ENCODE measurements around the gene FADS2.

DNA sequence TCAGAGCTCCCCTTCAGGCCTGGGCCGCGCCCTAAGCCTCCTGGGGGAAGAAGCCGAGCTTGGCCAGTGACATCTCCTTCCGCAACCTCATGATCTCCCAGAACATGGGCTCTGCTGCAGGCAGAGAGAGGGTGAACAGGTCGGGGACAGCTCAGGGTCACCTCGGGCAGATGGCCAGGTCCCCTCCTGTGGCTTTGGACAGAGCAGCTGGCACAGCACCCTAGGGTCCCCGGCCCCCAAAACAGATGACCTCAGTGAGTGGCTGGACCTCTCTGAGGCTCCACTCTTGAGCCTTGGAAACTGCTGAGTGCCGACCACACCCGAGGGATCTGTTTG lies 70.1 kb downstream of the FADS2 start:
- TF ChIP-seq, protein P1, sequence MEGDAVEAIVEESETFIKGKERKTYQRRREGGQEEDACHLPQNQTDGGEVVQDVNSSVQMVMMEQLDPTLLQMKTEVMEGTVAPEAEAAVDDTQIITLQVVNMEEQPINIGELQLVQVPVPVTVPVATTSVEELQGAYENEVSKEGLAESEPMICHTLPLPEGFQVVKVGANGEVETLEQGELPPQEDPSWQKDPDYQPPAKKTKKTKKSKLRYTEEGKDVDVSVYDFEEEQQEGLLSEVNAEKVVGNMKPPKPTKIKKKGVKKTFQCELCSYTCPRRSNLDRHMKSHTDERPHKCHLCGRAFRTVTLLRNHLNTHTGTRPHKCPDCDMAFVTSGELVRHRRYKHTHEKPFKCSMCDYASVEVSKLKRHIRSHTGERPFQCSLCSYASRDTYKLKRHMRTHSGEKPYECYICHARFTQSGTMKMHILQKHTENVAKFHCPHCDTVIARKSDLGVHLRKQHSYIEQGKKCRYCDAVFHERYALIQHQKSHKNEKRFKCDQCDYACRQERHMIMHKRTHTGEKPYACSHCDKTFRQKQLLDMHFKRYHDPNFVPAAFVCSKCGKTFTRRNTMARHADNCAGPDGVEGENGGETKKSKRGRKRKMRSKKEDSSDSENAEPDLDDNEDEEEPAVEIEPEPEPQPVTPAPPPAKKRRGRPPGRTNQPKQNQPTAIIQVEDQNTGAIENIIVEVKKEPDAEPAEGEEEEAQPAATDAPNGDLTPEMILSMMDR (IDR thresholded peaks at IDR 0.05), result no peak
- no peak for TF ChIP-seq POLR2A (IDR thresholded peaks at IDR 0.05)
